LNCaP clone FGC (cell line): ENCODE results near the gene AZIN2.

Source experiments
- DNase-seq: peaks from one replicate; pipeline ENCODE4 v3.0.0-alpha.2; 2011; ENCODE audit warnings: low read depth
- H3K4me3 ChIP-seq: 2 replicates; pipeline ENCODE4 v1.5.1; 2011; ENCODE audit warnings: mild to moderate bottlenecking, low read depth, low read length, control low read depth
- TF ChIP-seq, protein P1 (sequence below): IDR thresholded peaks from 2 replicates; pipeline ENCODE4 v1.5.1; 2012; ENCODE audit warnings: mild to moderate bottlenecking; ENCODE audit not compliant: control insufficient read depth, insufficient read depth; ENCODE audit errors: extremely low read depth

AZIN2 gene

GRCh38 chr1:33140153-33141149 lies 59.5 kb downstream of the AZIN2 start:
- H3K4me3 ChIP-seq: no peak overlapping the region
- TF ChIP-seq, protein P1, sequence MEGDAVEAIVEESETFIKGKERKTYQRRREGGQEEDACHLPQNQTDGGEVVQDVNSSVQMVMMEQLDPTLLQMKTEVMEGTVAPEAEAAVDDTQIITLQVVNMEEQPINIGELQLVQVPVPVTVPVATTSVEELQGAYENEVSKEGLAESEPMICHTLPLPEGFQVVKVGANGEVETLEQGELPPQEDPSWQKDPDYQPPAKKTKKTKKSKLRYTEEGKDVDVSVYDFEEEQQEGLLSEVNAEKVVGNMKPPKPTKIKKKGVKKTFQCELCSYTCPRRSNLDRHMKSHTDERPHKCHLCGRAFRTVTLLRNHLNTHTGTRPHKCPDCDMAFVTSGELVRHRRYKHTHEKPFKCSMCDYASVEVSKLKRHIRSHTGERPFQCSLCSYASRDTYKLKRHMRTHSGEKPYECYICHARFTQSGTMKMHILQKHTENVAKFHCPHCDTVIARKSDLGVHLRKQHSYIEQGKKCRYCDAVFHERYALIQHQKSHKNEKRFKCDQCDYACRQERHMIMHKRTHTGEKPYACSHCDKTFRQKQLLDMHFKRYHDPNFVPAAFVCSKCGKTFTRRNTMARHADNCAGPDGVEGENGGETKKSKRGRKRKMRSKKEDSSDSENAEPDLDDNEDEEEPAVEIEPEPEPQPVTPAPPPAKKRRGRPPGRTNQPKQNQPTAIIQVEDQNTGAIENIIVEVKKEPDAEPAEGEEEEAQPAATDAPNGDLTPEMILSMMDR: no peak
- no peak for DNase-seq

GRCh38 chr1:33141216-33141615 lies 60.3 kb downstream of the AZIN2 start:
- DNase-seq: no peak
- no peak overlapping the region for H3K4me3 ChIP-seq
- TF ChIP-seq, protein P1: no peak

GRCh38 chr1:33141781-33142180 lies 60.8 kb downstream of the AZIN2 start:
- TF ChIP-seq, protein P1: no peak
- H3K4me3 ChIP-seq: no peak overlapping the region
- no peak for DNase-seq

DNA sequence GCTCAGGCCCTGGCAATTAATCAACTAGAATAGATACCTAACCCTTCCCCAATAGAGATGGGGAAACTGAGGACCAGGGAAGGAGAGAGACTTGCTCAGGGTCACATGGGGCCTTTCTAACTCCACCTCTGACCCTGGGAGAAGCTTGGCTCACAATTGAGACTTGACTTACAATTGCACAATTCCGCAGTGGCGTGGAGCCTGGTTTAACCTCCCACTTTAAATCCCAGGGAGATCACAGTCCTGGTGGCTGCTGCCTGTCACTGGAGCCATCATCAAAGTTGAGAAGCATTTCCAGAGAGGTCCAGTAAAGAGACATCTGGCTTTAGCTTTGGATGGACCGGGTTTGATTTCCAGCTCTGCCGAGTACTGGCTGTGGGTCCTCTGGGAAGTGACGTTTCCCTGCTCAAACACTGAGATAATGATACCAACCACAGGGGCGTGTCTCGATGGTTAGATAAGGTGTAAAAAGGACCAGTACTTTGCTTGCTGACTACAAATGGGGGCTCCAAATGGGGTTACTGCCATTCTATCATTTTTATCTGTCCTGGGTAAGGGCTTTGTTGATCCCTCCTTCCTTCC lies 61.6 kb downstream of the AZIN2 start:
- no peak for DNase-seq
- TF ChIP-seq, protein P1: no peak
- H3K4me3 ChIP-seq: no peak overlapping the region

DNA sequence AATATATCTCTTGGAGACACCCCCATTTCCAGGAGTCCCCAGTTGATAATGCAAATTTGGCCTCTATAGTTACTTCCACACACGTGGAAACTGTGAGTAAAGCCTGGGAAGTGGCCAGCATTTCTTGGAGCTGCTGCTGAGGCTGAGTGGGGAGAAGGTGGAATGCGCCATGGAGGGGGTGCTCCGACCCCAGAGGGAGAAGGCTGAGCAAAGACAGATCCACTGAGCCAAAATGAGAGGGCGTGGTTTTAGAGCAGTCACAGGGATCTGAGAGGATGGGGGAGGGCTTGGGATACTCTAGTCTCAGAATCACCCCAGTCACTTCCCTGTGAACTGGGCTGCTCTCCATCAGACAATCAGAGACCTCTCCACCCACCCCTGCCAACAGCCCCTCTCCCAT lies 62.2 kb downstream of the AZIN2 start:
- TF ChIP-seq, protein P1: no peak
- no peak overlapping the region for H3K4me3 ChIP-seq
- DNase-seq: no peak

GRCh38 chr1:33143698-33144097 lies 62.7 kb downstream of the AZIN2 start:
- no peak overlapping the region for H3K4me3 ChIP-seq
- DNase-seq: no peak
- TF ChIP-seq, protein P1: no peak

- TF ChIP-seq, protein P1: no peak
- H3K4me3 ChIP-seq: no peak overlapping the region
- no peak for DNase-seq
These were observed 65.0 kb downstream of the AZIN2 start for GRCh38 chr1:33146003-33146402.
